Ectodermal cell (in vitro differentiated cells): ENCODE results near the gene METAP1D.

Experiments
- H3K27ac ChIP-seq: 2 replicates; pipeline ENCODE4 v1.7.0; 2013; ENCODE audit warnings: mild to moderate bottlenecking, low read depth, low read length; ENCODE audit not compliant: insufficient read depth, poor library complexity, severe bottlenecking
- H3K27me3 ChIP-seq: 2 replicates; pipeline ENCODE4 v1.7.0; 2013; ENCODE audit warnings: mild to moderate bottlenecking, low read length; ENCODE audit not compliant: insufficient read depth, control insufficient read depth, poor library complexity, severe bottlenecking
- H3K36me3 ChIP-seq: one replicate; pipeline ENCODE4 v1.7.0; 2013; ENCODE audit warnings: low read length; ENCODE audit not compliant: control insufficient read depth, insufficient read depth
- H3K4me1 ChIP-seq: one replicate; pipeline ENCODE4 v1.7.0; 2013; ENCODE audit warnings: low read length; ENCODE audit not compliant: control insufficient read depth, insufficient read depth
- H3K4me3 ChIP-seq: 2 replicates; pipeline ENCODE4 v1.7.0; 2013; ENCODE audit warnings: low read depth, low read length, control low read depth; ENCODE audit not compliant: insufficient read depth
- H3K9me3 ChIP-seq: 2 replicates; pipeline ENCODE4 v1.7.0; 2013; ENCODE audit warnings: mild to moderate bottlenecking, low read length, moderate library complexity; ENCODE audit not compliant: control insufficient read depth
- WGBS, 2 experiments: methylation state at CpG; one replicate each; pipeline ENCODE4 v1.1.7; 2013; ENCODE audit warnings: missing lambda C conversion rate in 2 of 2; 5-methylcytosine and 5-hydroxymethylcytosine counted together

The METAP1D gene

DNA sequence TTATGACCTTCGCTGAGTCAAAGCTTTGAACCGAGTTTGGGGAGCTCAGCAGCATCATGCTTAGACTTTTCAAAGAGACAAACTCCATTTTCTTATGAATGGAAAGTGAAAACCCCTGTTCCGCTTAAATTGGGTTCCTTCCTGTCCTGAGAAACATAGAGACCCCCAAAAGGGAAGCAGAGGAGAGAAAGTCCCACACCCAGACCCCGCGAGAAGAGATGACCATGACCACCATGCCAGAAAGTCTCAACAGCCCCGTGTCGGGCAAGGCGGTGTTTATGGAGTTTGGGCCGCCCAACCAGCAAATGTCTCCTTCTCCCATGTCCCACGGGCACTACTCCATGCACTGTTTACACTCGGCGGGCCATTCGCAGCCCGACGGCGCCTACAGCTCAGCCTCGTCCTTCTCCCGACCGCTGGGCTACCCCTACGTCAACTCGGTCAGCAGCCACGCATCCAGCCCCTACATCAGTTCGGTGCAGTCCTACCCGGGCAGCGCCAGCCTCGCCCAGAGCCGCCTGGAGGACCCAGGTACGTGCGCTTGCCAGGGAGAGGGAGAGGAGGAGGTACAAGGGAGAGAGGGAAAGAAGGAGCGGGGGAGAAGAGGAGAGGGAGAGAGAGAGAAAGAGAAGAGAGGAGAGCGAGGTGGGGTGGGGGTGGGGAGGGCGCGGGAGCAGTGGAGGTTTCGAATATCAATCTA is 85.9 kb downstream of the METAP1D start, which contains the start of gene DLX1:
Gene DLX1 (plus strand): TSS at position 48 of the 700 bp plus-strand sequence. CDS start 171 bp downstream, at position 219.
- Histone ChIP-seq H3K4me1 (peaks cover 42% of the 10 kb centered on the region), H3K9me3 (no peaks in the 10 kb centered on the region), H3K36me3 (no peaks in the 10 kb centered on the region), H3K4me3 (peak within 1 kb of the TSS; percentile 31), H3K27me3 (peaks cover 100% of the 10 kb centered on the region), H3K27ac (no peak within 1 kb of the TSS)
- 1 to 2% methylated on average over 30 to 31 of the region's 34 CpGs for WGBS, 2 experiments

DNA sequence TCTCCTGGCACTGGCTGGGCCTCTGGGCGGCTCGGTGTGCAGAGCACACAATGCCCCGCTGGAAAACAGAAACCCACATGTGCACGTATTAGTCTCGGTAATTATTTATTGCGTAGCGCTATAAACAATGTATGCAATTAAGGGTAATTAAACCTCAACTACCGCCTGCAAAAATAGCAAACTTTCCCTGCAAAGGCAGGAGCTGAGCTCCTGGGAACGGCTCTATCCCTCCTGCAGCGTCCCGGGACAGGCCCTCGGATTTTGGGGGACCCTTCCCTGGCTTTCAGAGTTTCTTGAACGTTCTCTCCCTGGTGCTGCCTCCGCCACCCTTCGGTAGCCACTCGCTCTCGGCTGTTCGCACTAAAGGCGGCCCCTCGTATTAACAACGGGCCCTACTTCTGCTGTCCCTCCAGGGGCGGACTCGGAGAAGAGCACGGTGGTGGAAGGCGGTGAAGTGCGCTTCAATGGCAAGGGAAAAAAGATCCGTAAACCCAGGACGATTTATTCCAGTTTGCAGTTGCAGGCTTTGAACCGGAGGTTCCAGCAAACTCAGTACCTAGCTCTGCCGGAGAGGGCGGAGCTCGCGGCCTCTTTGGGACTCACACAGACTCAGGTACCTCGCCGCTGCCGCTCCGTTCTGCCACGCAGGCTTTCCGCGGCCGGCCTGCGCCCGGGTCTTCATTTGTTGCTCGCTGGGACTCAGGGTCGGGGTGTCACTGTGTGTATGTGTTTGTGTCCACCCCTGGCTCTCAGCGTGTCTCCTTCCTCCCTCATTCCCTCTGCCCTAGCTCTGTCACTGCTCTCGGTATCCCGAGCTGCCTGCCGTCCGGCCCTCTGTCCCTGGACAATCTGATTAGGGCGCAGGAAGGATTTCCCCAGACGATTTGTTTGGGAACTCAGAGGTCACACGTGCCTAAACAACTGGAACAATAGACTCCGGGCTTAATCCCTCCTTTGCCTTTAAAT is 86.8 kb downstream of the METAP1D start:
- Histone ChIP-seq H3K9me3 (no peaks in the 10 kb centered on the region), H3K4me3 (peak overlapping the region; percentile 8)
- WGBS, 2 experiments, result 1 to 2% methylated on average over 50 to 54 of the region's 54 CpGs

DNA sequence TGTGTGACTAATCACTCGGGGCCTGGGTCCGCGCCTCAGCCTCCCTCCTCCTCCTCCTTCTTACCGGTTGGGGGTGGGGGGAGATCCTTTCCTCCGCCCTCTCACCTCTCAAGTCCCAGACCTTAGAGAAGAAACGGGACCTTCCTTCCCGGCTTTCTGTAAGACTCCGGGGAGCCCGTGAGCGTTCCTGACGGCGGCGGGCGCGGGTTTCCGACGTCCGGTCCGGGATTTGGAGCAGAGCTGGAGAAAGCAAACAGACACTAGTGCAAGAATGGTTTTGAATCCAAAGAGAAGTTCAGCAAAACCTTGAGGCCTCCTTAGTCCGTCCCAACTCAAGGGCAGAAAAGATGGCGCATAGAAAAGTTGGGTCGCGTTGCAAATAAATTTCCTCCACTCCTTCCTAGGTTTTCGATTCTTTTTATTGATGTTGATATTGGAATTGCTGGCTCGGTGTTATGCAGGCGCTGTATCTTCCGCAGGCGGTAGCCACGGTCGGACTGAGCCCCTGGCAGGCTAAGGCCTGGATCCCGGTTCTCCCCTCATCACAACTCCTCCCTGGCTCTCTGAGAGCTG is 87.5 kb downstream of the METAP1D start:
- peaks cover 37% of the 10 kb centered on the region for H3K4me1 ChIP-seq
- H3K27me3 ChIP-seq, result peaks cover 100% of the 10 kb centered on the region
- no peaks in the 10 kb centered on the region for H3K36me3 ChIP-seq
- H3K4me3 ChIP-seq, result peak overlapping the region; percentile 14
- H3K27ac ChIP-seq, result no peak overlapping the region
- 1% methylated on average over 28 to 31 of the region's 31 CpGs for WGBS, 2 experiments
- H3K9me3 ChIP-seq, result no peaks in the 10 kb centered on the region

More for the DNA sequence above, 86.8 kb downstream of the METAP1D start:
- Histone ChIP-seq H3K4me1 (peaks cover 37% of the 10 kb centered on the region), H3K36me3 (no peaks in the 10 kb centered on the region), H3K27ac (no peak overlapping the region), H3K27me3 (peaks cover 100% of the 10 kb centered on the region)

GRCh38 chr2:172087780-172088244 is 88.1 kb downstream of the METAP1D start:
- no peaks in the 10 kb centered on the region for H3K9me3 ChIP-seq

GRCh38 chr2:172088245-172089004 is 88.7 kb downstream of the METAP1D start:
- H3K27ac ChIP-seq, result no peak overlapping the region
- H3K9me3 ChIP-seq, result no peaks in the 10 kb centered on the region
- no peak overlapping the region for H3K4me3 ChIP-seq
- peaks cover 100% of the 10 kb centered on the region for H3K27me3 ChIP-seq
- no peaks in the 10 kb centered on the region for H3K36me3 ChIP-seq
- peaks cover 37% of the 10 kb centered on the region for H3K4me1 ChIP-seq
- 3% methylated on average over 37 of the region's 37 CpGs for WGBS, 2 experiments

More at GRCh38 chr2:172087780-172088244, 88.1 kb downstream of the METAP1D start:
- Histone ChIP-seq H3K27ac (no peak overlapping the region), H3K4me3 (no peak overlapping the region), H3K27me3 (peaks cover 100% of the 10 kb centered on the region), H3K4me1 (peaks cover 37% of the 10 kb centered on the region), H3K36me3 (no peaks in the 10 kb centered on the region)
- 2% methylated on average over 23 of the region's 23 CpGs for WGBS, 2 experiments

DNA sequence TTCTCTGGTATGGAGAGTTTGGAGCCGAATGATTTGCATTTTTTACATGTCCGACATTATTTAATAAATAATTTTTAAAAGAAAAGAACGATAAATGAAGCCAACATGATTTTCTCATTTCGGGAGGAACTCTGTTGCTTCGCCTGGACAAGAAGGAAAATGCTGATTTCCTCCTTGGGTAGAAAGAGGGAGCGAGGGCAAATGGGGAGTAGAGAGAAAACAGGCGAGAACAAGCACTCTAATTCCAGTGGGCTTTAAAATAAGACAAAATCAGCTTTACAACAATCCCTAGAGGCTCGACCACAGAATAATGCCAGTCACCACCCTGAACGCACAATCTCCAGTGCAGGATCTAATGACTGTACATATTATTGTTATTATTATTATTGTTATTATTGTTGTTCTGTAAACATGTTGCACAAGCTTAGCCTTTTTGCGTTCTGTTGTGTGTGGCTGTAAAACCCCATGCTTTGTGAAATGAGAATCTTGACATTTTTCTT is 89.3 kb downstream of the METAP1D start:
- H3K9me3 ChIP-seq, result no peaks in the 10 kb centered on the region
- H3K4me3 ChIP-seq, result no peak overlapping the region
- WGBS, 2 experiments, result 9 to 10% methylated on average over 7 of the region's 10 CpGs
- peaks cover 100% of the 10 kb centered on the region for H3K27me3 ChIP-seq
- no peaks in the 10 kb centered on the region for H3K36me3 ChIP-seq
- no peak overlapping the region for H3K27ac ChIP-seq
- peaks cover 37% of the 10 kb centered on the region for H3K4me1 ChIP-seq

GRCh38 chr2:172089633-172090032 is 89.9 kb downstream of the METAP1D start:
- Histone ChIP-seq H3K4me3 (no peak overlapping the region), H3K9me3 (no peaks in the 10 kb centered on the region), H3K27ac (no peak overlapping the region), H3K27me3 (peaks cover 100% of the 10 kb centered on the region), H3K4me1 (peaks cover 33% of the 10 kb centered on the region), H3K36me3 (no peaks in the 10 kb centered on the region)
- WGBS, 2 experiments, result 13 to 14% methylated on average over 7 of the region's 7 CpGs

- Histone ChIP-seq H3K4me3 (no peak overlapping the region), H3K36me3 (no peaks in the 10 kb centered on the region), H3K4me1 (peaks cover 35% of the 10 kb centered on the region), H3K27me3 (peaks cover 100% of the 10 kb centered on the region), H3K27ac (no peak overlapping the region), H3K9me3 (no peaks in the 10 kb centered on the region)
- WGBS, 2 experiments, result 2% methylated on average over 39 of the region's 39 CpGs
Measured at GRCh38 chr2:172090044-172090961, 90.5 kb downstream of the METAP1D start.
